AG08395 (cell line): ENCODE results near the gene HSDL2.
A peak's percentile ranks its signal among the peaks of the same experiment; 100 is the strongest.
"Not testable (repeated sequence)": the region's sequence is repeated elsewhere in the genome, so short reads cannot be mapped to it uniquely, and the experiment has no call there.

Experiments
- DNase-seq: peaks from one replicate; pipeline ENCODE4 v3.0.0; 2012; ENCODE audit warnings: mixed read lengths, low spot score

The HSDL2 gene

DNA sequence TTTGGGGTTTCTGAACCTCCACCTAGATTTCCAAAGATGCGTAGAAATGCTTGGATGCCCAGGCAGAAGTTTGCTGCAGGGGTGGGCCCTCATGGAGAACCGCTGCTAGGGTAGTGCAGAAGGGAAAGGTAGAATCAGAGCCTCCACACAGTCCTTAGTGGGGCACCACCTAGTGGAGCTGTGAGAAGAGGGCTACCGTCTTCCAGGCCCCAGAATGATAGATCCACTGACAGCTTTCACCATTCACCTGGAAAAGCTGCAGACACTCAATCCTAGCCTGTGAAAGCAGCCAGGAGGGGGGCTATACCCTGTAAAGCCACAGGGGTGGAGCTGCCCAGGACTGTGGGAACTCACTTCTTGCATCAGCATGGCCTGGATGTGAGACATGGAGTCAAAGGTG is 13.3 kb upstream of the HSDL2 start:
- DNase-seq: no peak

GRCh38 chr9:112367465-112367864 is 12.4 kb upstream of the HSDL2 start:
- no peak for DNase-seq

DNA sequence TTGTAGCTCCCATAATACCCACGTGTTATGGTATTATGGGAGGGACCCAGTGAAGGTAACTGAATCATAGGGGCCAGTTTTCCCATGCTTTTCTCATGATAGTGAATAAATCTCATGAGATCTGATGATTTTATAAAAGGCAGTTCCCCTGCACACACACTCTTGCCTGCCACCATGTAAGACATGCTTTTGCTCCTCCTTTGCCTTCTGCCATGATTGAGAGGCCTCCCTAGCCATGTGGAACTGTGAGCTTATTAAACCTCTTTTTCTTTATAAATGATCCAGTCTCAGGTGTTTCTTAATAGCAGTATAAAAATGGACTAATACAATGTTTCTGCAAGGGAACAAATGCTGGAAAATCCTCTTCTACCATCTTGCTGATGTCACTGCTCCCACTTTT is 10.1 kb upstream of the HSDL2 start:
- no peak for DNase-seq

DNA sequence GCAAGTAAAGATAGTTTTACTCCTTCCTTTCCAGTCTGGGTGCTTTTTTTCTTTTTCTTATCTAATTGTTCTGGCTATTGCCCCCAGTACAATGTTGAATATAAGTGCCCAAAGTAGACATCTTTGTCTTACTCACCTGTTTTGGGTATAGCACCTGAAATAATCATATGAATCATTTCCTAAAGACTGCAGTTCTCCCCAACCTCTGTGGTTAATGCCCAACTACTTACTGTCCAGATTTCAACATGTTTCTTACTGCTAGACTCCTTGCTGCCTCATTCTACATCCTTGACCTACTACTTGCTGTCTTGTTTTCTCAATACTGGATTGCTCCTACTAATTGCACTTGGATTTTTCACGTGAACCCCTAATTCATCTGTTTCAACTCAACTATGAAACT is 8.8 kb upstream of the HSDL2 start:
- DNase-seq: no peak

- not testable (repeated sequence) for DNase-seq
Observed at GRCh38 chr9:112373666-112374065, 6.2 kb upstream of the HSDL2 start.

DNA sequence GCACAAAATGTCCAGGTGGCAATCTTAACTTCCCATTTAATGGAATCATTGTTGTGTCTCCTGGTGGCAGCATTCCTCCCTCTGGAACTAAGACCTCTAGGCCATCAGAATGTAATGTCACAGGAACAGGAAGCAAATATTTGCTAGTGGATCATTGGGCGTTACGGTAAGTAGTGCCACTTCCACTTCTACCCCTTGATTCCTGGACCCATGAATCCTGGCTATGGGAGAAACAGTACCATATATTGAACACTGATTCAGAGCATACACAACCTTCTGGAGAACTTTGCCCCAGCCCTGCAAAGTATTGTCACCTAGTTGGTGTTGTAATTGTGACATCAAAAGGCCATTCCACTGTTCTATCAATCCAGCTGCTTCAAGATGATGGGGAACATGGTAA is 5.7 kb upstream of the HSDL2 start:
- not testable (repeated sequence) for DNase-seq

DNA sequence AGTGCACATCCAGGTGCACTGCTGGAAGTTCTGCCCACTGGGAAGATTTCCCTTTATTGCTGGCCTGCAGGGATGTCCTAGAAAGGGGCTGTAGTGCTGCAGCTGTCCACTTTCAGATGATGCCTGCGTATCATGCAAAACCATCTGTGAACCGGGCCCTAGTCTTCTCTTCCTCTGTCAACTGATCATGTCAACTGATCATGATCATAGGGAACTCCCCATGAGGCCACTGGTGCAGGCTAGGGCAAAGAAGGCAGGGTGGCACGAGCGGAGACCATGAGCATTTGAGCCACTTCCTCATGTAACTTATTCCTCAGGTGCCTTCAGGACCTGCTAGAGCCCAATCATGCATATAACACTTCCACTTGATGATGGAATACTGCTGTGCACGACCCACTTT is 4.5 kb upstream of the HSDL2 start:
- DNase-seq: no peak

DNA sequence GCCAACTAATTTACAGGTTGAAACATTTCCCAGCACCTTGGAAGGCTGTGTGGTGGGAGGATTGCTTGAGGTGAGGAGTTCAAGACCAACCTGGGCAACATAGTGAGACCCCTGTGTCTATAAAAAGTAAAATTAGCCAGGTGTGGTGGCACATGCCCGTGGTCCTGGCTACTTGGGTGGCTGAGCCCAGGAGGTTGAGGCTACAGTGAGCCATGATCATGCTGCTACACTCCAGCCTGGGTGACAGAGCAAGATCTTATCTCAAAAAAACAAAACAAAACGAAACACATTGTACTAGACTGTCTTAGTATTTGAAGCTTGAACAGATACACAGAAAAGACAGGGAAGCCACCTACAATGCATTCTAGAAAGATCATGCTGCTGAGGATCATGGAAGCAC is 2.8 kb upstream of the HSDL2 start:
- no peak for DNase-seq

DNA sequence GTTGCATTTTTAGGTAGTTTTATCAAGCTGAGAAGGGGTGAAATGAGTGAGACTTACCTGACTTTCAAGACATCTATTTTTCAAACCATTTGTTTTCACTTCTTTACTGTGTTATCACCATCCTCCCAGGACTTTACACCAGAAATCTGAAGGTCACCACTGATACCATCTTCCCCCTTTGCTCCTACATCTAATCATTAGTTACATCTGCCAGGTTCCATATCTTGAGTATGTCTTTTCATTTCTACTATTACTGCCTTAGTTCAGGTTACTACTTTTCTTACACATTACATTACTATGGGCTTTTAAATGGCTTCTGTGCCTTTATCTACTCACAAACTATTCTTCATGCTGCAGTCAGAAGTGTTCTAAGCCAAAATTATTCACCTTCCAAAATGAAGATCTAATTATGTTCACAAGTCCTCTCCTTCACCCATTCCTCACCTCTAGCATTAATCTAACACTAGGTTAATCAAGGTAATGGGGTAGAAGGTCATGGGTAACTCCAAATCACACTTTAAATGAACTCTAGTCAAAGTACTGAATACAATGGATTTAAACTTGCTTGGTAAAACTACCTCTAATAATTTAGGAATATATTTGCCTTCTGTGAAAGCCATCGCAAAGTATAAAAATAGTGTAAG is 2.1 kb upstream of the HSDL2 start:
- no peak for DNase-seq

- no peak for DNase-seq
Observed at GRCh38 chr9:112378328-112379176, 1.4 kb upstream of the HSDL2 start.

- peak; percentile 99 for DNase-seq
Observed at GRCh38 chr9:112379177-112380101, 469 bp upstream of the HSDL2 start.

- DNase-seq: no peak
Observed at GRCh38 chr9:112380825-112381221, 915 bp downstream of the HSDL2 start.

- no peak for DNase-seq
Observed at GRCh38 chr9:112382066-112382465, 2.2 kb downstream of the HSDL2 start.

DNA sequence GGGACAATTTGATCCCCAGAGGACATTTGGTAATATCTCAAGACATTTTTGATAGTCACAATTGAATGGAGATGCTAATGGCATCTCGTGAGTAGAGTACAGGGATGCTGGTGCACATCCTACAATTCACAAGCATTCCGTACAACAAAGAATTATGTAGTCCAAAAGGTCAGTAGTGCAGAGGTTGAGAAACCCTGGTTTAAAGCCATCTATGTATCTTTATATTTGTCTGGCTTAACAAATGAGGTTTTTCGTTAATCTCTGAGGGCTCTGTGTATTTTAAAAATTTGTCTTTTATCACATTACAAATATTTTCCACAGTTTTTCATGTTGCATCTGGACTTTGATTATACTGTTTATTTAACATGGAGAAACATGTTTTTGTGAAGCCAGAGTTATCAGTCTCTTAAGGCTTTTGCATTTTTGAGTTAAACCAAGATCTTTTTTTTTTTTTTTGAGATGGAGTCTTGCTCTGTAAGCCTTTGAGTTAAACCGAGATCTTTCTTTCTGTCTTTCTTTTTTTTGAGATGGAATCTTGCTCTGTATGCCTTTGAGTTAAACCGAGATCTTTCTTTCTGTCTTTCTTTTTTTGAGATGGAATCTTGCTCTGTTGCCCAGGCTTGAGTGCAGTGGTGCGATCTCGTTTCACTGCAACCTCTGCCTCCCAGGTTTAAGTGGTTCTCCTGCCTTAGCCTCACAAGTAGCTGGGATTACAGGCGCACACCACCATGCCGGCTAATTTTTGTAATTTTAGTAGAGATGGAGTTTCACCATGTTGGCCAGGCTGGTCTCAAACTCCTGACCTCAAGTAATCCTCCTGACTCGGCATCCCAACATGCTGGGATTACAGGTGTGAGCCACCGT is 2.8 kb downstream of the HSDL2 start:
- no peak for DNase-seq

GRCh38 chr9:112384219-112384618 is 4.3 kb downstream of the HSDL2 start:
- DNase-seq: no peak

DNA sequence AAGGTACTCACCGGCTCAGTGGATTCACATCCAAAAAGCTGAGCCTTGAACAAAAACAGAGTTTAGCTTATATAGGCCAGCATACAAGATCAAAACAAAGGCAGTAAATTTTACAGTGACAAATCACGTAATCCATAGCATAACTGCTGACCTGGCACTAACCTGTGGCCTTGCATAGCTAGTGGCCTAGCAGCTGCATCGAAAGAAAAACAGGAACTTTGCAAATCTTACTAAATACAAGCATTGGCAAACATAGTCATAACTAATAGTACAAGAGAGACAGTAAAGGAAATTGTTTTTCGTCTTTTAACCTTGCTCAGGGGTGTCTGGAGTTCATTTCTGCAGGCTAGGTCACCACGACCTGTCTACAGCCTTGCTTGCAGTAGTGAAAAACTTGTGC is 4.8 kb downstream of the HSDL2 start:
- DNase-seq: no peak

- no peak for DNase-seq
Observed at GRCh38 chr9:112387115-112387514, 7.2 kb downstream of the HSDL2 start.

- DNase-seq: not testable (repeated sequence)
Observed at GRCh38 chr9:112389897-112390296, 10.0 kb downstream of the HSDL2 start.

DNA sequence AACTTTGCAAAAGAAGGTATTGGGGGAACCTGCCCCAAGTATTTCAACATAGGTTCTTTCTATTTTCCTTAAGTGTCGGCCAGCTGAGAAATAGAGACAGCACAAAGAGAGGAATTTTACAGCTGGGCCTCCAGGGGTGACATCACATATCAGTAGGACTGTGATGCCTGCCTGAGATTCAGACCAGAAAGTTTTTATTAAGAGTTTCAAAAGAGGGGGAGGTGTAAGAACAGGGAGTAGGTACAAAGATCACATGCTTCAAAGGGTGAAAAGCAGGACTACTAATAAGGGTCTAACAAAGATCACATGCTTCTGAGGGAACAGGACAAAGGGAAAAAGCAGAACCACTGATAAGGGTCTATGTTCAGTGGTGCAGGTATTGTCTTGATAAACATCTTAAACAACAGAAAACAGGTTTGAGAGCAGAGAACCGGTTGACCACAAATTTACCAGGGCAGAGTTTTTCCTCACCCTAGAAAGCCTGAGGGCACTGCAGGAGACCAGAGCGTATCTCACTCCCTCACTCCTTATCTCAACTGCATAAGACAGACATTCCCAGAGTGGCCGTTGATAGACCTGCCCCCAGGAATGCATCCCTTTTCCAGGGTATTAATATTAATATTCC is 12.1 kb downstream of the HSDL2 start:
- DNase-seq: not testable (repeated sequence)

DNA sequence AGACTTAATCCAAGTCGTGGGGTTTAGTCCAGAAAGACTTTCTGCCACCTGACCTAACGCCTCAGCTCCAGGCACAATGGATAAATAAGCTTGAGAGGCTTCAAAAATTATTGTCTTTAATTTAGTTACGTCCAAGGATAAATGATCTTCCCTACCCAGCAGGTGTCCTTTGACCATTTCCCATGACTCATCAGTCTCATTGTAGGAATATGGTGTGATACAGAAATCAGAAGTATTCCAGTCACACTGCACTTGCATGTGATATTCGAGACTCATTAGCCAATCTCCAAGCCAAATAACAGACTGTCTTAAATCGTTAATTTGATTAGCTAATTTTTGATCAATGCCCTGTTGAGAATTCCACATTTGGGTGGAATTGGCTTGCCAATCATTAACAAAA is 13.2 kb downstream of the HSDL2 start:
- DNase-seq: not testable (repeated sequence)

DNA sequence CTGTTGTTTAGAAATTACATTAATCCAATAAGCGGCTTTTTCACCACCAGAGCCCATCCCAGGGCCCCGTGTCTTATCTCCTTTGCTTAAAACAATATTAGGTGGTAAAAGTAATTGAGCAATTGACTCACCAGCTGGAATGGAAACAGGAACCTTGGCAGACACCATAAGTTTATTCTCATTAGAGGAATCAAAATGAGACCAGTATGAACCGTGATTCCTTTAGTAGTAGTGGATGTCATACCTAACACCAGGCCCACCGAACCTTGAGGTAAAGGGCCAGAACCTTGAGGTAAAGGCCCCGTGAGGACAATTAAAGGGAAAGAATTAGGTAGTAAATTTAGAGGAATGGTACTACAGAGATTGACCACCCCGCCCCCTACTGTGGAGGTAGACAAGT is 16.5 kb downstream of the HSDL2 start:
- DNase-seq: no peak
